Prostate gland (tissue), 2 donors: ENCODE data around the gene CLIC5.

Source experiments
- POLR2A ChIP-seq: fragments of 450-650 bp; IDR thresholded peaks from one replicate; pipeline ENCODE4 v1.6.1; 2016; ENCODE audit warnings: antibody characterized with exemption, mild to moderate bottlenecking
- POLR2AphosphoS5 ChIP-seq: sonication (generic); formaldehyde crosslinking; IDR thresholded peaks from one replicate; pipeline ENCODE4 v1.6.1; 2017; ENCODE audit warnings: antibody characterized with exemption
- TF ChIP-seq, protein P1 (sequence below), 4 experiments: fragments of 200-600 bp in 2 of 4; fragments of 450-650 bp in 2 of 4; sonication (generic) in 2 of 4; IDR thresholded peaks; 1 replicate in 3 of 4; 2 replicates in 1 of 4; pipeline ENCODE4 v1.5.1; 2016 to 2019; ENCODE audit warnings: antibody characterized with exemption in 4 of 4, mild to moderate bottlenecking in 2 of 4, moderate library complexity in 2 of 4

DNA sequence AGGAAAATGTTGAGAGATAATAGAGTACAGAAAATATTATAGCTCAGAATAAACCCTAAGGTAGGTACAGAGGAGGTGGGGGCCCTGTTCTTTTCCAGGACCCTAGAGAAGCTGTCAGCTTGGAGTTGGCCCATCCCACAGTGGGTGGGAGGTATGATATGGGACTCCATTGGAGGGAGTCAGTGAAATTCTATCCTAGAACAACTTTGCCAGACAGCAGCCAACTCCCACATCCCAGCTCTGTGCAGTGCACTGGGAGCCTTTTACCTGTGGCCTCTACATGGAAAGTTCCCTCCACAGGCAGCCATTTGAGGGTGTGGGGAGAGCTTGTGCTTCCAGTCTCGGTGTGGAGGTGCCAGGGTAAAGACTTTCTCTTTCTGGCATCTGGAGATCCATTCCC is 36.8 kb upstream of the CLIC5 start:
- TF ChIP-seq, protein P1, sequence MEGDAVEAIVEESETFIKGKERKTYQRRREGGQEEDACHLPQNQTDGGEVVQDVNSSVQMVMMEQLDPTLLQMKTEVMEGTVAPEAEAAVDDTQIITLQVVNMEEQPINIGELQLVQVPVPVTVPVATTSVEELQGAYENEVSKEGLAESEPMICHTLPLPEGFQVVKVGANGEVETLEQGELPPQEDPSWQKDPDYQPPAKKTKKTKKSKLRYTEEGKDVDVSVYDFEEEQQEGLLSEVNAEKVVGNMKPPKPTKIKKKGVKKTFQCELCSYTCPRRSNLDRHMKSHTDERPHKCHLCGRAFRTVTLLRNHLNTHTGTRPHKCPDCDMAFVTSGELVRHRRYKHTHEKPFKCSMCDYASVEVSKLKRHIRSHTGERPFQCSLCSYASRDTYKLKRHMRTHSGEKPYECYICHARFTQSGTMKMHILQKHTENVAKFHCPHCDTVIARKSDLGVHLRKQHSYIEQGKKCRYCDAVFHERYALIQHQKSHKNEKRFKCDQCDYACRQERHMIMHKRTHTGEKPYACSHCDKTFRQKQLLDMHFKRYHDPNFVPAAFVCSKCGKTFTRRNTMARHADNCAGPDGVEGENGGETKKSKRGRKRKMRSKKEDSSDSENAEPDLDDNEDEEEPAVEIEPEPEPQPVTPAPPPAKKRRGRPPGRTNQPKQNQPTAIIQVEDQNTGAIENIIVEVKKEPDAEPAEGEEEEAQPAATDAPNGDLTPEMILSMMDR (IDR thresholded peaks at IDR 0.05), result no peak
- no peak for TF ChIP-seq POLR2AphosphoS5
- TF ChIP-seq POLR2A, result no peak
